Measurements from ENCODE around the gene ZNF580. TPM values are rescaled to one million over a fixed set of nuclear protein-coding genes. Genes with fewer than 3 reads are reported as not detected.

Gene ZNF580
- polyA plus RNA-seq, 2 donors: 12.8 to 14.2 TPM

DNA sequence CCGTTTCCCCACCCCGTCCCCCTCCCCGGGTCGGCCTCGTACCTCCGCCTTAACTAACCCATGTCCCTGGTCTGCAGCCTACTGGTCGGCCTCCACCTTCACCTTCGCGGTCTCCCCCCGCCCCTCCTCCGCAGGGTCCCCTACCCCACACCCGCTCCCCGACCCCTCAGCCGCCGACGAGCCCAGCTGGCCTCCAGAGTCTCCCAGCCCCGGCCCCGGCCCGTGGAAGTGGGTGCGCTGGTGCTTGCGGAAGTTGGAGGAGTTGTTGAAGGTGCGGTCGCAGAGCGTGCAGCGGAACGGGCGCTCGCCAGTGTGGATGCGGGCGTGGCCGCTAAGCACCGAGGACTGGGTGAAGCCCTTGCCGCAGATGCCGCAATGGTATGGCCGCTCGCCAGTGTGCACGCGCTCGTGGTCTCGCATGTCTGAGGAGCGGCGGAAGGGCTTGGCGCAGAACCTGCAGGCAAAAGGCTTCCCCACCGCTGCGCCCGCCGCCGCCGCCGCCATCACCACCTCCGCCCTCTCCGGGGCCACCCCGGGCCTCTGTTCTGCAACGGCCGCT, 19.1 kb upstream of the ZNF580 start:
- Histone ChIP-seq H3K27me3 (ENCODE audit: control insufficient read depth in 1 of 2, insufficient read depth in 2 of 2, low read length in 2 of 2) (no peaks in the 10 kb centered on the region), H3K27ac (ENCODE audit: low read depth in 2 of 2, low read length in 1 of 2) (no peak overlapping the region), H3K36me3 (ENCODE audit: control insufficient read depth in 2 of 2, insufficient read depth in 2 of 2, low read length in 1 of 2) (peaks cover 0 to 12% of the 10 kb centered on the region in 2 donors), H3K4me1 (ENCODE audit: control insufficient read depth in 2 of 2, insufficient read depth in 2 of 2, low read length in 1 of 2) (peaks cover 0 to 1% of the 10 kb centered on the region in 2 donors), H3K4me3 (ENCODE audit: low read depth in 1 of 2, low read length in 2 of 2) (no peak overlapping the region), H3K9me3 (ENCODE audit: control insufficient read depth in 2 of 2, insufficient read depth in 1 of 2, low read depth in 1 of 2, low read length in 1 of 2) (no peaks in the 10 kb centered on the region)
- WGBS, 2 donors: 95 to 96% methylated on average over 55 of the region's 55 CpGs

DNA sequence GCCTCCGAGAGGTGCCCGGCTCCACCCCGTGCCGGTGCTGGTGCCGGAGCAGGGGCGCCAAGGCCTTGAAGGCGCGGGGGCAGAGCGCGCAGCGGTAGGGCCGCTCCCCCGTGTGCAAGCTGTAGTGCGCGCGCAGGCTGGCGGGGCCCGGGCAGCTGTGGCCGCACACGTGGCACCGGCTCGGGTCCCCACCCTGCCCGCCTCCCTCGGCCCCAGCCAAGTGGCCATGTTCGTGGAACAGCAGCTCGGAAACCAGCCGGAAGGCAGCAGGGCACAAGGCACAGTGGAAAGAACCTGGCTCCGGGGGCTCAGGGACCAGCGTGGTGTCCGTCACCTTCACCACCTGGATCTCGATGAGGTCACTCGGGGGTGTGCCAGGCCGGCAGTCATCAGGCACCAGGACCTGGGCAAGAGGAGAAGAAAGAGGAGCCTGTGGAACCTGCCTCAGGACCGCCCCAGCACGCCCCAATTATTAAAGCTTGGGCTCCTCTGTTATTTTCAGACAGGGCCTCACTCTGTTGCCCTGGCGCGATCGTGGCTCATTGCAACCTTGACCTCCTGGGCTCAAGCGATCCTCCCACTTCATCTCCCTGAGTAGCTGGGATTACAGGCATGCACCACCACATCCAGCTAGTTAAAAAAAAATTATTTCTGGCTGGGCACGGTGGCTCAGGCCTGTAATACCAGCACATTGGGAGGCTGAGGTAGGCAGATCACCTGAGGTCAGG, 18.4 kb upstream of the ZNF580 start:
- 93 to 95% methylated on average over 40 of the region's 40 CpGs for WGBS, 2 donors
- Histone ChIP-seq H3K27me3 (ENCODE audit: control insufficient read depth in 1 of 2, insufficient read depth in 2 of 2, low read length in 2 of 2) (no peaks in the 10 kb centered on the region), H3K9me3 (ENCODE audit: control insufficient read depth in 2 of 2, insufficient read depth in 1 of 2, low read depth in 1 of 2, low read length in 1 of 2) (no peaks in the 10 kb centered on the region), H3K36me3 (ENCODE audit: control insufficient read depth in 2 of 2, insufficient read depth in 2 of 2, low read length in 1 of 2) (peaks cover 0 to 9% of the 10 kb centered on the region in 2 donors), H3K27ac (ENCODE audit: low read depth in 2 of 2, low read length in 1 of 2) (no peak overlapping the region), H3K4me1 (ENCODE audit: control insufficient read depth in 2 of 2, insufficient read depth in 2 of 2, low read length in 1 of 2) (peaks cover 0 to 1% of the 10 kb centered on the region in 2 donors), H3K4me3 (ENCODE audit: low read depth in 1 of 2, low read length in 2 of 2) (no peak overlapping the region)

DNA sequence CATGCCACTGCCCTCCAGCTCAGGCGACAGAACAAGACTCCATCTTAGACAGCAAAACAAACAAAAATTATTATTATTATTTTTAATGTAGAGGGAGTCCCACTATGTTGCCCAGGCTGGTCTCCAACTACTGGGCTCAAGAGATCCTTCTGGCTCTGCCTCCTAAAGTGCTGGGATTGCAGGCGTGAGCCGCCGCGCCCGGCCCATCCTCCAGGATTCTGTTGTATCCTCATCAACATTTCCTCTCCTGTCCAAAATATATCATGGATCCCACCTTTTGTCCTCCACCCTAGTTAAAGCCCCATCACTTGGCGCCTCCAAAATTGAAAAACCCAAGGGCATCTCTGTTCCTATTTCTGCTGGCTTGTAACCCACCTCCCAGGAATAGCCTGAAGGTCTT, 17.7 kb upstream of the ZNF580 start:
- no peaks in the 10 kb centered on the region for H3K27me3 ChIP-seq (ENCODE audit: control insufficient read depth in 1 of 2, insufficient read depth in 2 of 2, low read length in 2 of 2)
- no peaks in the 10 kb centered on the region for H3K9me3 ChIP-seq (ENCODE audit: control insufficient read depth in 2 of 2, insufficient read depth in 1 of 2, low read depth in 1 of 2, low read length in 1 of 2)
- H3K4me3 ChIP-seq (ENCODE audit: low read depth in 1 of 2, low read length in 2 of 2): no peak overlapping the region
- 93 to 98% methylated on average over 7 of the region's 7 CpGs for WGBS, 2 donors
- H3K27ac ChIP-seq (ENCODE audit: low read depth in 2 of 2, low read length in 1 of 2): no peak overlapping the region
- peaks cover 0 to 1% of the 10 kb centered on the region in 2 donors for H3K4me1 ChIP-seq (ENCODE audit: control insufficient read depth in 2 of 2, insufficient read depth in 2 of 2, low read length in 1 of 2)
- H3K36me3 ChIP-seq (ENCODE audit: control insufficient read depth in 2 of 2, insufficient read depth in 2 of 2, low read length in 1 of 2): peaks cover 0 to 8% of the 10 kb centered on the region in 2 donors

DNA sequence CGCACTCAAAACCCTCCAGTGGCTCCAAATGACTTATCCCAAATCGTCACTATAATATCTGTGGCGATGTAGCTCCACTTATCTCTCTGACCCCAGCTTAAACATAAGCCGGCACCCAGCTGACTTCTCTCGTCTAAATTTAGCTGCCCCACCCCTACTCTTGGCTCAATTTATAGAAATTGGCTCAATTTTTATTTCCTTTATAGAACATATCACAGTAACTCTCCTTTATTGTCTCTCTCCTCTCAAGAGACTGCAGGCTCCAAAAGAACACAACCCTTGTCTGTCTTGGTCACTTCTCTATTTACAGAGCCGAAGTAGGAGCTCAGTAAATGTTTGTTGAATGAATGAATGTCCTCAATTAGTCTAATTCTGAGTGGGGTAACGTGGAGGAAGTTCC, 17.2 kb upstream of the ZNF580 start:
- Histone ChIP-seq H3K27ac (ENCODE audit: low read depth in 2 of 2, low read length in 1 of 2) (no peak overlapping the region), H3K36me3 (ENCODE audit: control insufficient read depth in 2 of 2, insufficient read depth in 2 of 2, low read length in 1 of 2) (peaks cover 0 to 8% of the 10 kb centered on the region in 2 donors), H3K27me3 (ENCODE audit: control insufficient read depth in 1 of 2, insufficient read depth in 2 of 2, low read length in 2 of 2) (no peaks in the 10 kb centered on the region), H3K9me3 (ENCODE audit: control insufficient read depth in 2 of 2, insufficient read depth in 1 of 2, low read depth in 1 of 2, low read length in 1 of 2) (no peaks in the 10 kb centered on the region), H3K4me3 (ENCODE audit: low read depth in 1 of 2, low read length in 2 of 2) (no peak overlapping the region), H3K4me1 (ENCODE audit: control insufficient read depth in 2 of 2, insufficient read depth in 2 of 2, low read length in 1 of 2) (peaks cover 0 to 1% of the 10 kb centered on the region in 2 donors)
- 53 to 57% methylated on average over 7 of the region's 7 CpGs for WGBS, 2 donors

DNA sequence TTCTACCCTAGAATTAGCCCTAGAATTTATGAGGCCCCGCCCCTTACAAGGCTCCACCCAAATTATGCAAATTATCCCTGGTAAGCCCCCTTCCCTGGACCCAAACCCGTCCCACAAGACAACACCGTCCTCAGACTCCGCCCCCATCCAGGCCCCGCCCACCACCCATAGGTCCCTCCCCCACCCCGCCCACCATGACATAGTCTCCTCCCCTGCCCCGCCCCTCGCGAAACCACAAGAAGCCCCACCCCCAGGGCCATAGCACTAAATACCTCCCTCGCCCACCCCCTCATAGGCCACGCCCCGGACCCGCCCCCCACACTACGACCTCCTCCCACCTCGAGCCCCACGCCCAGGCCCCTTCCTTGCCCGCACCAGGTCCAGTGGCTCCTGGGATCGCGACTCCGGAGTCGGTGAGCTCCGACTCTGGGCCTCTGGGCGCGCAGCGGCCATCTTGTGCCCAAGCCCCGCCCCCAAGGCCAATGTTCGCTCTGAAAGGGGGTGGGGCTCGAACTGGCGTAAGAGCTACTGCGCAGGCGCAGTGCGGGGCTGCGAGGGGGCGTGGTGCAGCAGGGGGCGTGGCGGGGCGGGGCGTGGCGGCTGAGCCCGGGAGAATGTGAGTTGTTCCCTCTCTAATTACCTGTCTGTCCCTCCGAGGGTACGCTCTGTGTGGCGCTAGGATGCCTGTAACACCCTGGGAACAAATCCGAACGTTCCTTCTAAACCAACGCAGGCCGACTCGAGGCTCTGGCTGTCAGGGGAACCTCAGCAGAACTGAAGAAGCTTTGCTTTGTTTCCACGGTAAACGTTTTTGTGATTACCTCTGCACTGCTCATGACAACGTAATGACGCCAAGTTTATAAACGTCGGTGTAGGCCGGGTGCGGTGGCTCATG, 16.4 kb upstream of the ZNF580 start, which contains the start of gene ZNF784:
TSS of gene ZNF784 (minus strand) at position 458 of the 895 bp plus-strand sequence. CDS start at position 453, 5 bp downstream.
- H3K27ac ChIP-seq (ENCODE audit: low read depth in 2 of 2, low read length in 1 of 2): peak within 1 kb of the TSS; percentile 96 to 98
- H3K4me1 ChIP-seq (ENCODE audit: control insufficient read depth in 2 of 2, insufficient read depth in 2 of 2, low read length in 1 of 2): peaks cover 0 to 1% of the 10 kb centered on the region in 2 donors
- no peaks in the 10 kb centered on the region for H3K27me3 ChIP-seq (ENCODE audit: control insufficient read depth in 1 of 2, insufficient read depth in 2 of 2, low read length in 2 of 2)
- H3K36me3 ChIP-seq (ENCODE audit: control insufficient read depth in 2 of 2, insufficient read depth in 2 of 2, low read length in 1 of 2): peaks cover 0 to 8% of the 10 kb centered on the region in 2 donors
- H3K4me3 ChIP-seq (ENCODE audit: low read depth in 1 of 2, low read length in 2 of 2): peak within 1 kb of the TSS; percentile 46 to 72
- H3K9me3 ChIP-seq (ENCODE audit: control insufficient read depth in 2 of 2, insufficient read depth in 1 of 2, low read depth in 1 of 2, low read length in 1 of 2): no peaks in the 10 kb centered on the region
- 0 to 1% methylated on average over 53 to 56 of the region's 56 CpGs for WGBS, 2 donors

DNA sequence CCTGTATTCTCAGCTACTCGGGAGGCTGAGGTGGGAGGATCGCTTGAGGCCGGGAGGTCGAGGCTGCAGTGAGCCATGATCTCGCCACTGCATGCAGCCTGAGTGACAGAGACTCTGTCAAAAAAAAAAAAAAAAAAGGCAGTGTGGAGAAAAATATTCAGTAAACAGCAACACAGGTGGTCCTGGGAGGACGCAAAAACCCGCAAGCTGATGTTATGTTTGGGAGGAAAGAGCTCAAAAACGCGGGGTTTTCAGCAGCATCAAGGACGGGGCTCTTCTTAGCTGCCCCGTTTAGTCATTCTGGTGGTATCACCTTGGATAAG, 15.8 kb upstream of the ZNF580 start:
- Histone ChIP-seq H3K4me3 (ENCODE audit: low read depth in 1 of 2, low read length in 2 of 2) (peak overlapping the region in 1 of 2 donors; percentile 46), H3K4me1 (ENCODE audit: control insufficient read depth in 2 of 2, insufficient read depth in 2 of 2, low read length in 1 of 2) (peaks cover 0 to 1% of the 10 kb centered on the region in 2 donors), H3K27ac (ENCODE audit: low read depth in 2 of 2, low read length in 1 of 2) (peak overlapping the region; percentile 96 to 98), H3K9me3 (ENCODE audit: control insufficient read depth in 2 of 2, insufficient read depth in 1 of 2, low read depth in 1 of 2, low read length in 1 of 2) (no peaks in the 10 kb centered on the region), H3K27me3 (ENCODE audit: control insufficient read depth in 1 of 2, insufficient read depth in 2 of 2, low read length in 2 of 2) (no peaks in the 10 kb centered on the region), H3K36me3 (ENCODE audit: control insufficient read depth in 2 of 2, insufficient read depth in 2 of 2, low read length in 1 of 2) (peaks cover 0 to 8% of the 10 kb centered on the region in 2 donors)
- WGBS, 2 donors: 36 to 43% methylated on average over 11 of the region's 11 CpGs

DNA sequence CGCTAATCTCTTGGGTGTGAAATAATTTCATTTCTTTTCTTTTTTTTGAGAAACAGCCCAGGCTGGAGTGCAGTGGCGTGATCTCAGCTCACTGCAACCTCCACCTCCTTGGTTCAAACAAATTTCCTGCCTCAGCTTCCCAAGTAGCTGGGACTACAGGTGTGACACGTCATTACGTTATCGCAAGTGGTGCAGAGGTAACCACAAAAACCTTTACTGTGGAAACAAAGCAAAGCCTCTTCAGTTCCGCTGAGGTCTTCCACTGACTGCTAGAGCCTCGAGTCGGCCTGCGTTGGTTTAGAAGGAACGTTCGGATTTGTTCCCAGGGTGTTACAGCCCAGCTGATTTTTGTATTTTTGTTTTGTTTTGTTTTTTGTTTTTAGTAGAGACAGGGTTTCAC, 14.5 kb upstream of the ZNF580 start:
- Histone ChIP-seq H3K36me3 (ENCODE audit: control insufficient read depth in 2 of 2, insufficient read depth in 2 of 2, low read length in 1 of 2) (peaks cover 0 to 4% of the 10 kb centered on the region in 2 donors), H3K4me1 (ENCODE audit: control insufficient read depth in 2 of 2, insufficient read depth in 2 of 2, low read length in 1 of 2) (peaks cover 0 to 1% of the 10 kb centered on the region in 2 donors), H3K9me3 (ENCODE audit: control insufficient read depth in 2 of 2, insufficient read depth in 1 of 2, low read depth in 1 of 2, low read length in 1 of 2) (no peaks in the 10 kb centered on the region), H3K27ac (ENCODE audit: low read depth in 2 of 2, low read length in 1 of 2) (no peak overlapping the region), H3K27me3 (ENCODE audit: control insufficient read depth in 1 of 2, insufficient read depth in 2 of 2, low read length in 2 of 2) (no peaks in the 10 kb centered on the region), H3K4me3 (ENCODE audit: low read depth in 1 of 2, low read length in 2 of 2) (no peak overlapping the region)
- WGBS, 2 donors: 62 to 83% methylated on average over 11 of the region's 11 CpGs

DNA sequence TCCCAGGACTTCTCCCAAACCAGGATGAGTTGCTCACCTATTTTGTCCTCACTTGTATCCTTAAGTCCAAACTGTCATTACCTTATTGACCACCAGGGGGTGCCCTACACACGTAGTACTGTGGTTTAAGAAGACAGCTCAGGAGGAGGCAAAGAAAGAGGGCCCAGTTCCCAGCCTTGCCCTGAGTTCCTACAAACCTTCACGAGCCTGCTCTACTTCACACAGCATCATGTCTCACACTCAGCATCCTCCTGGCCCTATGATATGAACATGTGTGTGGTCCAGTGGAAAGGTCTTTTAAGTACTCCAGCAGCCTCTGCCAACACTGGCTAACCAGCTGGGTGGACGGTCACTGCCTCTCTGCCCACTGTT, 8.4 kb upstream of the ZNF580 start:
- H3K4me3 ChIP-seq (ENCODE audit: low read depth in 1 of 2, low read length in 2 of 2): no peak overlapping the region
- WGBS, 2 donors: 29 to 31% methylated on average over 3 of the region's 3 CpGs
- peaks cover 4 to 13% of the 10 kb centered on the region in 2 donors for H3K4me1 ChIP-seq (ENCODE audit: control insufficient read depth in 2 of 2, insufficient read depth in 2 of 2, low read length in 1 of 2)
- H3K9me3 ChIP-seq (ENCODE audit: control insufficient read depth in 2 of 2, insufficient read depth in 1 of 2, low read depth in 1 of 2, low read length in 1 of 2): no peaks in the 10 kb centered on the region
- no peaks in the 10 kb centered on the region for H3K27me3 ChIP-seq (ENCODE audit: control insufficient read depth in 1 of 2, insufficient read depth in 2 of 2, low read length in 2 of 2)
- H3K36me3 ChIP-seq (ENCODE audit: control insufficient read depth in 2 of 2, insufficient read depth in 2 of 2, low read length in 1 of 2): no peaks in the 10 kb centered on the region
- peak overlapping the region in 1 of 2 donors; percentile 70 for H3K27ac ChIP-seq (ENCODE audit: low read depth in 2 of 2, low read length in 1 of 2)

DNA sequence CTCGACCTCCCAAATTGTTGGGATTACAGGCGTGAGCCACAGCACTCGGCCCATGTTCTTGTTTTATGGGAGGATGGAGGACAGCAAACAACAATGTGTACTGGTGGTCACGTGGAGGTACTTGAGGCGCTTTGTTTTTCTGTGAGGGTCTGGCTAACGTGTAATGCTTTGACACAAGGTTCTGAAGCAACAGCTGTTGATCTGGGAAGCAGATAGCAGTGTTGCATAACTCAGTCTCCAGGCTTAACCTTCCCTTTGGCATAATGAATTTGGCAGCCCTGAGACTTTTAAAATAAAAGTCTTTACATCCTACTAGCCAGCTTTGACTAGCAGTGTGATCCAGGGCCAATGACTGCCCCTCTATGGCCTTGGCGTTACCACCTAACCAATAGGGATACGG, 6.9 kb upstream of the ZNF580 start:
- H3K27ac ChIP-seq (ENCODE audit: low read depth in 2 of 2, low read length in 1 of 2): no peak overlapping the region
- H3K9me3 ChIP-seq (ENCODE audit: control insufficient read depth in 2 of 2, insufficient read depth in 1 of 2, low read depth in 1 of 2, low read length in 1 of 2): no peaks in the 10 kb centered on the region
- no peak overlapping the region for H3K4me3 ChIP-seq (ENCODE audit: low read depth in 1 of 2, low read length in 2 of 2)
- 82 to 85% methylated on average over 8 of the region's 8 CpGs for WGBS, 2 donors
- no peaks in the 10 kb centered on the region for H3K27me3 ChIP-seq (ENCODE audit: control insufficient read depth in 1 of 2, insufficient read depth in 2 of 2, low read length in 2 of 2)
- no peaks in the 10 kb centered on the region for H3K36me3 ChIP-seq (ENCODE audit: control insufficient read depth in 2 of 2, insufficient read depth in 2 of 2, low read length in 1 of 2)
- peaks cover 4 to 13% of the 10 kb centered on the region in 2 donors for H3K4me1 ChIP-seq (ENCODE audit: control insufficient read depth in 2 of 2, insufficient read depth in 2 of 2, low read length in 1 of 2)

Measured in esophagus (tissue), 2 donors.